Osteocyte (in vitro differentiated cells): ENCODE results near the gene ZCCHC10. TPM values are rescaled to one million over a fixed set of nuclear protein-coding genes. Genes with fewer than 3 reads are reported as not detected.
A peak's percentile ranks its signal among the peaks of the same experiment; 100 is the strongest.

Experiments
- DNase-seq: peaks from one replicate; pipeline ENCODE4 v3.0.0; 2021; ENCODE audit warnings: mixed read lengths; ENCODE audit not compliant: unreplicated experiment; ENCODE audit errors: extremely low spot score
- H3K27ac Mint-ChIP-seq: one replicate; pipeline ENCODE4 v1.8.0; 2021; ENCODE audit warnings: mild to moderate bottlenecking, mixed read lengths; ENCODE audit not compliant: unreplicated experiment
- H3K27me3 Mint-ChIP-seq: one replicate; pipeline ENCODE4 v1.8.0; 2021; ENCODE audit warnings: mixed read lengths; ENCODE audit not compliant: unreplicated experiment
- H3K36me3 Mint-ChIP-seq: one replicate; pipeline ENCODE4 v1.8.0; 2021; ENCODE audit warnings: mixed read lengths; ENCODE audit not compliant: unreplicated experiment
- H3K4me1 Mint-ChIP-seq: one replicate; pipeline ENCODE4 v1.8.0; 2021; ENCODE audit warnings: mixed read lengths; ENCODE audit not compliant: unreplicated experiment
- H3K4me3 Mint-ChIP-seq: one replicate; pipeline ENCODE4 v1.8.0; 2021; ENCODE audit warnings: mild to moderate bottlenecking, moderate library complexity, mixed read lengths; ENCODE audit not compliant: unreplicated experiment
- H3K9me3 Mint-ChIP-seq: one replicate; pipeline ENCODE4 v1.8.0; 2021; ENCODE audit warnings: mixed read lengths; ENCODE audit not compliant: unreplicated experiment
- CTCF ChIP-seq: fragments of 200-600 bp; sonication (generic); IDR thresholded peaks from 2 replicates; pipeline ENCODE4 v1.5.0; 2021; ENCODE audit warnings: antibody characterized with exemption, mild to moderate bottlenecking, moderate library complexity
- total RNA-seq: library from RNA; stranded (reverse); gene quantifications from 2 replicates; pipeline ENCODE4 v1.2.1, GENCODE V29; 2021

ZCCHC10 gene
- total RNA-seq, 1 donor from 2014 or later, result 21.0 TPM

- Mint-ChIP-seq H3K9me3 (no peaks in the 10 kb centered on the region), H3K27ac (no peak overlapping the region), H3K36me3 (no peaks in the 10 kb centered on the region), H3K4me3 (no peak overlapping the region), H3K4me1 (peaks cover 48% of the 10 kb centered on the region), H3K27me3 (no peaks in the 10 kb centered on the region)
- no peak for DNase-seq
- TF ChIP-seq CTCF, result no peak
Measured at GRCh38 chr5:133054697-133055471, 28.5 kb upstream of the ZCCHC10 start.

GRCh38 chr5:133053448-133053847 is 27.1 kb upstream of the ZCCHC10 start:
- H3K4me3 Mint-ChIP-seq, result peak overlapping the region; percentile 94
- H3K9me3 Mint-ChIP-seq, result no peaks in the 10 kb centered on the region
- no peak for DNase-seq
- H3K27me3 Mint-ChIP-seq, result no peaks in the 10 kb centered on the region
- no peak for TF ChIP-seq CTCF
- no peak overlapping the region for H3K27ac Mint-ChIP-seq
- peaks cover 62% of the 10 kb centered on the region for H3K4me1 Mint-ChIP-seq
- no peaks in the 10 kb centered on the region for H3K36me3 Mint-ChIP-seq

- TF ChIP-seq CTCF, result no peak
- H3K27me3 Mint-ChIP-seq, result no peaks in the 10 kb centered on the region
- no peaks in the 10 kb centered on the region for H3K9me3 Mint-ChIP-seq
- H3K27ac Mint-ChIP-seq, result peak overlapping the region; percentile 99
- no peaks in the 10 kb centered on the region for H3K36me3 Mint-ChIP-seq
- peak overlapping the region; percentile 94 for H3K4me3 Mint-ChIP-seq
- DNase-seq, result peak; percentile 88
- peaks cover 63% of the 10 kb centered on the region for H3K4me1 Mint-ChIP-seq
Measured at GRCh38 chr5:133052317-133053175, 26.2 kb upstream of the ZCCHC10 start.

GRCh38 chr5:133051542-133052316 is 25.4 kb upstream of the ZCCHC10 start, which contains the start of gene HSPA4:
Gene HSPA4, plus strand, starts transcription at chr5:133052013. Its CDS starts 238 bp downstream, at chr5:133052251.
- DNase-seq, result peak; percentile 99
- peaks cover 58% of the 10 kb centered on the region for H3K4me1 Mint-ChIP-seq
- TF ChIP-seq CTCF, result no peak
- peak within 1 kb of the TSS; percentile 94 for H3K4me3 Mint-ChIP-seq
- H3K27ac Mint-ChIP-seq, result peak within 1 kb of the TSS; percentile 99
- no peaks in the 10 kb centered on the region for H3K9me3 Mint-ChIP-seq
- H3K27me3 Mint-ChIP-seq, result no peaks in the 10 kb centered on the region
- H3K36me3 Mint-ChIP-seq, result no peaks in the 10 kb centered on the region
